Vagina (tissue), 2 donors: ENCODE measurements around the gene AURKAIP1. TPM values are rescaled to one million over a fixed set of nuclear protein-coding genes. Genes with fewer than 3 reads are reported as not detected.
A peak's percentile ranks its signal among the peaks of the same experiment; 100 is the strongest.

Source experiments
- DNase-seq, 2 donors: peaks; one replicate each; pipeline ENCODE4 v3.0.0-alpha.2; 2017; ENCODE audit errors: extremely low spot score in 2 of 2
- H3K27ac ChIP-seq: fragments of 200-600 bp; sonication (generic); one replicate; pipeline ENCODE4 v1.5.1; 2019
- H3K27me3 ChIP-seq: fragments of 200-600 bp; sonication (generic); one replicate; pipeline ENCODE4 v1.5.1; 2019
- H3K36me3 ChIP-seq, 2 donors: fragments of 200-600 bp; sonication (generic); one replicate each; pipeline ENCODE4 v1.5.1; 2017 to 2019
- H3K4me1 ChIP-seq: fragments of 200-600 bp; sonication (generic); one replicate; pipeline ENCODE4 v1.5.1; 2019
- H3K4me3 ChIP-seq, 2 donors: fragments of 200-600 bp; sonication (generic); 1 replicate in 1 of 2; 2 replicates in 1 of 2; pipeline ENCODE4 v1.5.1; 2016 to 2019
- H3K9me3 ChIP-seq: fragments of 200-600 bp; sonication (generic); one replicate; pipeline ENCODE4 v1.5.1; 2019
- POLR2A ChIP-seq, 2 donors: fragments of 450-650 bp; IDR thresholded peaks; one replicate each; pipeline ENCODE4 v1.6.1; 2017; ENCODE audit warnings: antibody characterized with exemption in 2 of 2, mild to moderate bottlenecking in 2 of 2, moderate library complexity in 2 of 2
- POLR2AphosphoS5 ChIP-seq, 2 donors: sonication (generic); formaldehyde crosslinking; IDR thresholded peaks; one replicate each; pipeline ENCODE4 v1.9.0; 2017; ENCODE audit warnings: antibody characterized with exemption in 2 of 2, mild to moderate bottlenecking in 2 of 2, low read depth in 1 of 2; ENCODE audit not compliant: insufficient read depth in 1 of 2
- intact Hi-C: fragments of 100-400 bp; cut with DNase I; formaldehyde crosslinking; loops from one replicate; pipeline ENCODE4 v1.15.1; 2023
- total RNA-seq: library from RNA; depleted of rRNA; stranded (reverse); fragments of >200 nt; gene quantifications from one replicate; pipeline ENCODE4 v1.2.3, GENCODE V29; 2016
- TF ChIP-seq, protein P1 (sequence below), 3 experiments: fragments of 450-650 bp in 2 of 3; fragments of 200-600 bp in 1 of 3; sonication (generic) in 1 of 3; IDR thresholded peaks; one replicate each; pipeline ENCODE4 v1.5.1; 2017 to 2019; ENCODE audit warnings: antibody characterized with exemption in 3 of 3, mild to moderate bottlenecking in 2 of 3, moderate library complexity in 2 of 3

Gene AURKAIP1
- total RNA-seq, 1 donor from 2014 or later = 94.5 TPM

DNA sequence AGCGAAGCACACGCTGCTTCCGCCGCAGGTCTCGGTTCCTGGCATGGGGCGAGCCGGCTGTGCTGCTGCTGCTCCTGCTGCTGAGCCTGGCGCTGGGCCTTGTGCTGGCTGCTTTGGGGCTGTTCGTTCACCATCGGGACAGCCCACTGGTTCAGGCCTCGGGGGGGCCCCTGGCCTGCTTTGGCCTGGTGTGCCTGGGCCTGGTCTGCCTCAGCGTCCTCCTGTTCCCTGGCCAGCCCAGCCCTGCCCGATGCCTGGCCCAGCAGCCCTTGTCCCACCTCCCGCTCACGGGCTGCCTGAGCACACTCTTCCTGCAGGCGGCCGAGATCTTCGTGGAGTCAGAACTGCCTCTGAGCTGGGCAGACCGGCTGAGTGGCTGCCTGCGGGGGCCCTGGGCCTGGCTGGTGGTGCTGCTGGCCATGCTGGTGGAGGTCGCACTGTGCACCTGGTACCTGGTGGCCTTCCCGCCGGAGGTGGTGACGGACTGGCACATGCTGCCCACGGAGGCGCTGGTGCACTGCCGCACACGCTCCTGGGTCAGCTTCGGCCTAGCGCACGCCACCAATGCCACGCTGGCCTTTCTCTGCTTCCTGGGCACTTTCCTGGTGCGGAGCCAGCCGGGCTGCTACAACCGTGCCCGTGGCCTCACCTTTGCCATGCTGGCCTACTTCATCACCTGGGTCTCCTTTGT, 41.3 kb downstream of the AURKAIP1 start:
- peaks cover 37% of the 10 kb centered on the region for H3K4me1 ChIP-seq
- DNase-seq = no peak
- H3K27ac ChIP-seq = no peak overlapping the region
- no peak overlapping the region for H3K4me3 ChIP-seq
- H3K36me3 ChIP-seq = peaks cover 0 to 16% of the 10 kb centered on the region in 2 donors
- intact Hi-C loops = no loop called here
- TF ChIP-seq POLR2AphosphoS5 (IDR thresholded peaks at IDR 0.05; ENCODE audit: insufficient read depth in 1 of 2, low read depth in 1 of 2) (no peak), POLR2A (IDR thresholded peaks at IDR 0.05) (no peak)
- TF ChIP-seq, protein P1, sequence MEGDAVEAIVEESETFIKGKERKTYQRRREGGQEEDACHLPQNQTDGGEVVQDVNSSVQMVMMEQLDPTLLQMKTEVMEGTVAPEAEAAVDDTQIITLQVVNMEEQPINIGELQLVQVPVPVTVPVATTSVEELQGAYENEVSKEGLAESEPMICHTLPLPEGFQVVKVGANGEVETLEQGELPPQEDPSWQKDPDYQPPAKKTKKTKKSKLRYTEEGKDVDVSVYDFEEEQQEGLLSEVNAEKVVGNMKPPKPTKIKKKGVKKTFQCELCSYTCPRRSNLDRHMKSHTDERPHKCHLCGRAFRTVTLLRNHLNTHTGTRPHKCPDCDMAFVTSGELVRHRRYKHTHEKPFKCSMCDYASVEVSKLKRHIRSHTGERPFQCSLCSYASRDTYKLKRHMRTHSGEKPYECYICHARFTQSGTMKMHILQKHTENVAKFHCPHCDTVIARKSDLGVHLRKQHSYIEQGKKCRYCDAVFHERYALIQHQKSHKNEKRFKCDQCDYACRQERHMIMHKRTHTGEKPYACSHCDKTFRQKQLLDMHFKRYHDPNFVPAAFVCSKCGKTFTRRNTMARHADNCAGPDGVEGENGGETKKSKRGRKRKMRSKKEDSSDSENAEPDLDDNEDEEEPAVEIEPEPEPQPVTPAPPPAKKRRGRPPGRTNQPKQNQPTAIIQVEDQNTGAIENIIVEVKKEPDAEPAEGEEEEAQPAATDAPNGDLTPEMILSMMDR (IDR thresholded peaks at IDR 0.05) = no peak
- H3K27me3 ChIP-seq = no peaks in the 10 kb centered on the region
- H3K9me3 ChIP-seq = no peaks in the 10 kb centered on the region

DNA sequence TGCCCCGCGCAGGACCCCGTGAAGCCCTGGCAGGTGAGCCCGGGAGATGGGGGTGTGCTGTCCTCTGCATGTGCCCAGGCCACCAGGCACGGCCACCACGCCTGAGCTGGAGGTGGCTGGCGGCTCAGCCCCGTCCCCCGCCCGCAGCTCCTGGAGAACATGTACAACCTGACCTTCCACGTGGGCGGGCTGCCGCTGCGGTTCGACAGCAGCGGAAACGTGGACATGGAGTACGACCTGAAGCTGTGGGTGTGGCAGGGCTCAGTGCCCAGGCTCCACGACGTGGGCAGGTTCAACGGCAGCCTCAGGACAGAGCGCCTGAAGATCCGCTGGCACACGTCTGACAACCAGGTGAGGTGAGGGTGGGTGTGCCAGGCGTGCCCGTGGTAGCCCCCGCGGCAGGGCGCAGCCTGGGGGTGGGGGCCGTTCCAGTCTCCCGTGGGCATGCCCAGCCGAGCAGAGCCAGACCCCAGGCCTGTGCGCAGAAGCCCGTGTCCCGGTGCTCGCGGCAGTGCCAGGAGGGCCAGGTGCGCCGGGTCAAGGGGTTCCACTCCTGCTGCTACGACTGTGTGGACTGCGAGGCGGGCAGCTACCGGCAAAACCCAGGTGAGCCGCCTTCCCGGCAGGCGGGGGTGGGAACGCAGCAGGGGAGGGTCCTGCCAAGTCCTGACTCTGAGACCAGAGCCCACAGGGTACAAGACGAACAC, 42.1 kb downstream of the AURKAIP1 start:
- Histone ChIP-seq H3K36me3 (peaks cover 0 to 11% of the 10 kb centered on the region in 2 donors), H3K4me1 (peaks cover 37% of the 10 kb centered on the region), H3K9me3 (no peaks in the 10 kb centered on the region), H3K27me3 (no peaks in the 10 kb centered on the region), H3K4me3 (no peak overlapping the region), H3K27ac (no peak overlapping the region)
- DNase-seq = no peak
- intact Hi-C loops = no loop called here
- TF ChIP-seq POLR2AphosphoS5 (IDR thresholded peaks at IDR 0.05; ENCODE audit: insufficient read depth in 1 of 2, low read depth in 1 of 2) (peak in 1 of 2 donors; percentile 35), POLR2A (IDR thresholded peaks at IDR 0.05) (no peak)

DNA sequence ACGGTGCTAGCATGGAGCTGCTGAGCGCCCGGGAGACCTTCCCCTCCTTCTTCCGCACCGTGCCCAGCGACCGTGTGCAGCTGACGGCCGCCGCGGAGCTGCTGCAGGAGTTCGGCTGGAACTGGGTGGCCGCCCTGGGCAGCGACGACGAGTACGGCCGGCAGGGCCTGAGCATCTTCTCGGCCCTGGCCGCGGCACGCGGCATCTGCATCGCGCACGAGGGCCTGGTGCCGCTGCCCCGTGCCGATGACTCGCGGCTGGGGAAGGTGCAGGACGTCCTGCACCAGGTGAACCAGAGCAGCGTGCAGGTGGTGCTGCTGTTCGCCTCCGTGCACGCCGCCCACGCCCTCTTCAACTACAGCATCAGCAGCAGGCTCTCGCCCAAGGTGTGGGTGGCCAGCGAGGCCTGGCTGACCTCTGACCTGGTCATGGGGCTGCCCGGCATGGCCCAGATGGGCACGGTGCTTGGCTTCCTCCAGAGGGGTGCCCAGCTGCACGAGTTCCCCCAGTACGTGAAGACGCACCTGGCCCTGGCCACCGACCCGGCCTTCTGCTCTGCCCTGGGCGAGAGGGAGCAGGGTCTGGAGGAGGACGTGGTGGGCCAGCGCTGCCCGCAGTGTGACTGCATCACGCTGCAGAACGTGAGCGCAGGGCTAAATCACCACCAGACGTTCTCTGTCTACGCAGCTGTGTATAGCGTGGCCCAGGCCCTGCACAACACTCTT, 42.8 kb downstream of the AURKAIP1 start:
- TF ChIP-seq POLR2A (IDR thresholded peaks at IDR 0.05) (no peak), POLR2AphosphoS5 (IDR thresholded peaks at IDR 0.05; ENCODE audit: insufficient read depth in 1 of 2, low read depth in 1 of 2) (no peak)
- TF ChIP-seq, protein P1 (IDR thresholded peaks at IDR 0.05) = no peak
- H3K27me3 ChIP-seq = no peaks in the 10 kb centered on the region
- H3K9me3 ChIP-seq = no peaks in the 10 kb centered on the region
- H3K36me3 ChIP-seq = peaks cover 0 to 11% of the 10 kb centered on the region in 2 donors
- H3K4me3 ChIP-seq = no peak overlapping the region
- no peak overlapping the region for H3K27ac ChIP-seq
- no peak for DNase-seq
- H3K4me1 ChIP-seq = peaks cover 37% of the 10 kb centered on the region
- intact Hi-C loops = no loop called here

DNA sequence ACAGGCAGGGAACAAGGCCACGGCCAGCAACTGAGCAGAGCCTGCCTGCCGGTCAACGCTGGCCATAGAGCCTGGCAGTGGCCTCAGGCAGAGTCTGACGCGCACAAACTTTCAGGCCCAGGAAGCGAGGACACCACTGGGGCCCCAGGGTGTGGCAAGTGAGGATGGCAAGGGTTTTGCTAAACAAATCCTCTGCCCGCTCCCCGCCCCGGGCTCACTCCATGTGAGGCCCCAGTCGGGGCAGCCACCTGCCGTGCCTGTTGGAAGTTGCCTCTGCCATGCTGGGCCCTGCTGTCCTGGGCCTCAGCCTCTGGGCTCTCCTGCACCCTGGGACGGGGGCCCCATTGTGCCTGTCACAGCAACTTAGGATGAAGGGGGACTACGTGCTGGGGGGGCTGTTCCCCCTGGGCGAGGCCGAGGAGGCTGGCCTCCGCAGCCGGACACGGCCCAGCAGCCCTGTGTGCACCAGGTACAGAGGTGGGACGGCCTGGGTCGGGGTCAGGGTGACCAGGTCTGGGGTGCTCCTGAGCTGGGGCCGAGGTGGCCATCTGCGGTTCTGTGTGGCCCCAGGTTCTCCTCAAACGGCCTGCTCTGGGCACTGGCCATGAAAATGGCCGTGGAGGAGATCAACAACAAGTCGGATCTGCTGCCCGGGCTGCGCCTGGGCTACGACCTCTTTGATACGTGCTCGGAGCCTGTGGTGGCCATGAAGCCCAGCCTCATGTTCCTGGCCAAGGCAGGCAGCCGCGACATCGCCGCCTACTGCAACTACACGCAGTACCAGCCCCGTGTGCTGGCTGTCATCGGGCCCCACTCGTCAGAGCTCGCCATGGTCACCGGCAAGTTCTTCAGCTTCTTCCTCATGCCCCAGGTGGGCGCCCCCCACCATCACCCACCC, 43.7 kb downstream of the AURKAIP1 start, which contains the start of gene TAS1R3:
TAS1R3 (plus strand) TSS at position 213 of the 898 bp plus-strand sequence; CDS start at position 279, 66 bp downstream.
- H3K4me1 ChIP-seq = peaks cover 40% of the 10 kb centered on the region
- H3K36me3 ChIP-seq = peaks cover 0 to 15% of the 10 kb centered on the region in 2 donors
- H3K27me3 ChIP-seq = no peaks in the 10 kb centered on the region
- H3K27ac ChIP-seq = no peak within 1 kb of the TSS
- H3K4me3 ChIP-seq = no peak within 1 kb of the TSS
- TF ChIP-seq, protein P1 (IDR thresholded peaks at IDR 0.05) = no peak
- TF ChIP-seq POLR2A (IDR thresholded peaks at IDR 0.05) = no peak
- TF ChIP-seq POLR2AphosphoS5 (IDR thresholded peaks at IDR 0.05; ENCODE audit: insufficient read depth in 1 of 2, low read depth in 1 of 2) = no peak
- no peaks in the 10 kb centered on the region for H3K9me3 ChIP-seq
- no peak for DNase-seq
- intact Hi-C loops = no loop called here
